HT1080 (cell line): ENCODE data around the gene TBKBP1. TPM values are rescaled to one million over a fixed set of nuclear protein-coding genes. Genes with fewer than 3 reads are reported as not detected.

Experiments
- DNase-seq: peaks from one replicate; pipeline ENCODE4 v3.0.0-alpha.2; 2015; ENCODE audit warnings: low read depth
- polyA plus RNA-seq, 2 experiments: library from polyadenylated mRNA; depleted of rRNA; stranded (reverse); fragments of >200 nt; gene quantifications; 2 replicates each; pipeline ENCODE4 v1.2.3, GENCODE V29; 2015
- total RNA-seq: library from RNA; depleted of rRNA; stranded (reverse); fragments of >200 nt; shearing (Covaris generic); gene quantifications from 2 replicates; pipeline ENCODE4 v1.2.3, GENCODE V29; 2014; rRNA removed

TBKBP1 gene, protein sequence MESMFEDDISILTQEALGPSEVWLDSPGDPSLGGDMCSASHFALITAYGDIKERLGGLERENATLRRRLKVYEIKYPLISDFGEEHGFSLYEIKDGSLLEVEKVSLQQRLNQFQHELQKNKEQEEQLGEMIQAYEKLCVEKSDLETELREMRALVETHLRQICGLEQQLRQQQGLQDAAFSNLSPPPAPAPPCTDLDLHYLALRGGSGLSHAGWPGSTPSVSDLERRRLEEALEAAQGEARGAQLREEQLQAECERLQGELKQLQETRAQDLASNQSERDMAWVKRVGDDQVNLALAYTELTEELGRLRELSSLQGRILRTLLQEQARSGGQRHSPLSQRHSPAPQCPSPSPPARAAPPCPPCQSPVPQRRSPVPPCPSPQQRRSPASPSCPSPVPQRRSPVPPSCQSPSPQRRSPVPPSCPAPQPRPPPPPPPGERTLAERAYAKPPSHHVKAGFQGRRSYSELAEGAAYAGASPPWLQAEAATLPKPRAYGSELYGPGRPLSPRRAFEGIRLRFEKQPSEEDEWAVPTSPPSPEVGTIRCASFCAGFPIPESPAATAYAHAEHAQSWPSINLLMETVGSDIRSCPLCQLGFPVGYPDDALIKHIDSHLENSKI
- total RNA-seq, result 3.9 and 4.0 TPM in 2 replicates
- polyA plus RNA-seq (2015; cell fraction: cytosol; rRNA removed), result 2.6 and 4.4 TPM in 2 replicates
- polyA plus RNA-seq (2015; cell fraction: nucleus; rRNA removed), result 15.1 and 16.3 TPM in 2 replicates

DNA sequence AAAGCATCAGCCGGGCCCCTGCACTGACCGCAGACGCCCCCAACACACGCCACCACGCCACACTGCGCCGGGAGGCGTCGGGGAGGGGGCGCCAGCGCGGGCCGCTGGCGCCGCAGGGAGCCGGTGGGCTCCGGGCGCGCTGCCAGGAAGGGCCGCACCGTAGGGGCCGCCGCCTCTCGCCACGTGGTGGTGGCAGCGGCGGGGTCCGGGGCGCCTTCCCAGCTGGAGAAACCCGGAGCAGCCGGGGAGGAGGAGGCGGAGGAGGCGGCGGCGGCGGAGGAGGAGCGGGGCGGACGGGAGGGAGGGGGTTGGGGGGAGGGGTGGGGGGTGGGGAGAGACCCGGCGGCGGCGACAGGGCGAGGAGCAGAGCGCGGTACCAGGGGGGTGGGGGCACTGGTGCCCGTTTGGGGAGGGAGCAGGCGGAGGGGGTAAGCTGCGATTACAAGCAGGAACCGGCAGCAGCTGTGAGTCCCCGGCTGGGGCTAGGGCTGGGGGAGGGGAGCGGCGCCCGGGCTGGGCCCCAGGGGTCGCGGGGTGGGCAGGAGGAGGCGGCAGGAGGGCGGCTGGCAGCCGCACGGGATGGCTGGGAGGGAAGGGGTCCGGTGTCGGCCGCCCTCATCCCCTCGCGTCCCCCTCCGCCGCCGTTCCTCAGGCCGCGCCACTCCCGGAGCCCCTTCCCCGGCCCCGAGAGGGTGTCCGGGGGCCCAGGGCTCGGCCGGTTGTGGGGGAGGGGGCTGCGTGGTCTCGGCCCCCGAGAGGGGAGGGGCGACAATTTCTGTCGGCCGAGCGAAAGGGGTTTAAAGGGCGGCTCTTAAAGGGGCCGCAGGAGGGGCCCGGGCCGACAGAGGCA is at the start of gene TBKBP1:
Gene TBKBP1, plus strand, starts transcription at position 431 of the 850 bp plus-strand sequence. CDS start 1,952 bp downstream, outside the sequence.
- no peak for DNase-seq

DNA sequence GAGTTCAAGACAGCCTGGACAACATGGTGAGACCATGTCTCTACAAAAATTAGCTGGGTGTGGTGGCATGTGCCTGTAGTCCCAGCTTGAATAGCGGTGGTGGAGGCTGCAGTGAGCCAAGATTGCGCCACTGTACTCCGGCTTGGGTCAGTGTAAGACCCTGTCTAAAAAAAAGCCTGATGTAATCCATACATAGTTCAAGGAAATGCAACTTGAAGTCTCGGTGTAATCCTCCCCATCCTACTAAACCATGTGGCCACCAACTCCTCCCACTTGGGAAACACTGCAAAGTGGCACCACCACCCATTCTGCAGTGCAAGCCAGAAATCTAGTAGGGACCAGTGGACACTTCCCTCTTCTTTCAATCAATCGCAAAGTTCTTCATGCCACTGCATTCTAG is 49.6 kb upstream of the TBKBP1 start:
- no peak for DNase-seq

DNA sequence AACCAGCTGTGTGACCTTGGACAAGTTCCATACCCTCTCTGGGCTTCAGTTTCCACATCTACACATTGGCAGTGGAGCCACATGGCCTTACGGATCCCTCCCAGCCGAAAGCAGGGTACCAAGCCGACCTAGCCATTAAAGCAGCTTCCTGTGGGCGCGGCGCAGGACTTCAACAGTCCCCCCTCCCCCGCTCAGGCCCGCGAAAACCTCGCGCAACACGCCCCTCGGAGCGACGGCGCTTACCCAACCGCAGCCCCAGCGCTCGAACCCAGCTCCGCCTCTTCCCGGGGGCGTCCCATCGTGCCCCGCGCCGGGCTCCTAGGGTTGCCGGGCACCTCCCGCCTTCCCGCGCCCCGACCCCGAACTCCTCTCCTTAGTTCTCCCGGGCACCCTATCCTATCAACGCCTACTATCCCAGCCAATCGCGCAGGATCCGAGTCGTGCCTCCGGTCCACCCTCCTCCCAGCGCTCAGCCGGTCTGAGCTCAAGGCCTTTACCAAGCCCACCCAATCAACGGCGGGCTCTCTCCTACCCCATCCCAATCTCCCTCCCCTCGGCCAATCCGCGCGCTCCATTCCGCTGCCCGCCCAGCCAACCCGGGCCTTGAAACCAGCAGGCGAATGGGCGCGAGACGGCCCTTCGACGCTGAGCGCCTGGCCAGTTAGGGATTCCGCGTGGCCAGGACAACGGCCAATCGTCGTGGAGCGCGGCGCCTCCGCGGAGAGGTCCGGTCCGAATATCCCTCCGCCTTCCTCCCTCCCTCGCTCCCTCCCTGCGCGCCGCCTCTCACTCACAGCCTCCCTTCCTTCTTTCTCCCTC is 44.6 kb upstream of the TBKBP1 start, which contains the start of gene KPNB1:
Gene KPNB1, plus strand, starts transcription at position 767 of the 819 bp plus-strand sequence. CDS start 326 bp downstream, outside the sequence.
- peak; percentile 100 for DNase-seq

GRCh38 chr17:47649972-47650524 is 43.9 kb upstream of the TBKBP1 start:
- no peak for DNase-seq

- DNase-seq, result peak; percentile 95
These were observed 43.1 kb upstream of the TBKBP1 start for GRCh38 chr17:47650525-47651522.

GRCh38 chr17:47651704-47652103 is 42.3 kb upstream of the TBKBP1 start:
- DNase-seq, result no peak

DNA sequence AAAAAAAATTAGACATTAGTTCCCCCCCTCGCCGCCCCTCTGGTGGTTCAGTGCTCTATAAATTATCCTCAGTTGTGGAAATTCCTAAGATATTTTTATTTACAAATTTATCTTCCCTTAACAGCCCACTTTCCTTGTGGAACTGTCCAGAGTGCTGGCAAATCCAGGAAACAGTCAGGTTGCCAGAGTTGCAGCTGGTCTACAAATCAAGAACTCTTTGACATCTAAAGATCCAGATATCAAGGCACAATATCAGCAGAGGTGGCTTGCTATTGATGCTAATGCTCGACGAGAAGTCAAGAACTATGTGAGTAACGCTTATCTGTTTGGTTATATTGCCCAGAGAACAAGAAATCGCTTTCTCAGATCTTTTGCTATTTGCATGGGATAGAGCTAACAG is 41.4 kb upstream of the TBKBP1 start:
- no peak for DNase-seq

GRCh38 chr17:47653442-47653841 is 40.5 kb upstream of the TBKBP1 start:
- DNase-seq, result no peak

- no peak for DNase-seq
These were observed 39.0 kb upstream of the TBKBP1 start for GRCh38 chr17:47654991-47655390.

GRCh38 chr17:47660064-47660492 is 33.9 kb upstream of the TBKBP1 start:
- no peak for DNase-seq

GRCh38 chr17:47663912-47664623 is 29.9 kb upstream of the TBKBP1 start:
- DNase-seq, result peak; percentile 50

GRCh38 chr17:47664624-47664941 is 29.4 kb upstream of the TBKBP1 start:
- no peak for DNase-seq

GRCh38 chr17:47665655-47666054 is 28.3 kb upstream of the TBKBP1 start:
- no peak for DNase-seq

GRCh38 chr17:47669081-47669480 is 24.9 kb upstream of the TBKBP1 start:
- DNase-seq, result no peak

DNA sequence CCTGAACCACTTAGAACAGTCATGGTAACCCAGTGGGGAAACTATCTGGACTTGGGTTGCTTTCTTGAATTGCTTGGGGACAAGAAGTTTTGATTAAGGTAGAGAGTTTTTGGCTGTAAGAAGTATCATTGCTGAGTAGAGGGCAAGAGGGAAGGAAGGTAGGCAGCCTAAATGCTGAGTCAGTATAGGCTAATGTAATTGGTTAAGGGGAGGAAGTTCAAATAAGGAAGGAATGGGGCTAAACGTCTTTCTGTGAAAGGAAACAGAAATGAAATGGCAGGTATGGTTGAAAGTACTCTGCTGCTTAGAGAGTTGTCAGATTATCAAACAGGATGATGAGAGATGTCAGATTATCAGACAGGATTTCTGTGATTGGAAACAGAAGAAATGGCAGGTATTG is 23.9 kb upstream of the TBKBP1 start:
- DNase-seq, result no peak

GRCh38 chr17:47674499-47674898 is 19.5 kb upstream of the TBKBP1 start:
- DNase-seq, result no peak

DNA sequence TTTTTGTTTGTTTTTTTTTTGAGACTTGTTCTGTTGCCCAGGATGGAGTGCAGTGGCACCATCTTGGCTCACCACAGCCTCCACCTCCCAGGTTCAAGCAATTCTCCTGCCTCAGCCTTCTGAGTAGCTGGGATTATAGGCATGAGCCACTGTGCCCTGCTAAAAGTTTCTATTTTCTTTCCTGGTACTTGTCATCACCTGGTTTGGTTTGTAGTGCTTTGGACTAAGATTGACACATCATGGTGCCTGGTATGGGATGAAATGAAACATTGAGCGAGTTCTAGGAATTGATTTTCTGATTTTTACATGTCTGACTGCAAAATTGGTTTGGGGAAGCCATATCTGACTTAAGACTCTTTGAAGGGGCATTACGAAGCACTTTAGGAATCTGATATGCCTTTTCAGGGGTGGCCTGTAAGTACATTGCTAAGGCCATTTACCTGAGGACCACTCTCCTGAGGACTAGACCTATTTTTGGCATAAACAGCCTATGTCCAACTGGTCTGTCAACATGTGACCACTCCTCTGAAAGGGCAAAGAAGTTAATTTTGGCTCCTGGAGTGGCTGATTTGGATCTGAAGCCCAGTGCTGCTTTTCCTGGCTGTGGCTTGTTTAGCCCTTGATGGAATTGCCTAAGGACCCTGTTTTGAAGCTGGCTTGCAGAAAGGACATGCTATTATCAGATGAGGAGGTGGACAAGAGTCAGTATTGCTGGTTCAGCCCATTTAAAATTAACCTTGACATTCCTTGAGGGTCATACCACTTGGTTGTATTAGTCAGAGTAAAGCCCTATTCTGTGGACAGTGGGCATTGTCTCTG is 18.4 kb upstream of the TBKBP1 start:
- no peak for DNase-seq

- no peak for DNase-seq
These were observed 17.8 kb upstream of the TBKBP1 start for GRCh38 chr17:47676199-47676472.
